SK-N-SH (cell line): ENCODE results near the gene PADI4. TPM values are rescaled to one million over a fixed set of nuclear protein-coding genes. Genes with fewer than 3 reads are reported as not detected.

ENCODE experiments used
- CTCF ChIA-PET: fragments of 300-600, 350-600 bp; formaldehyde crosslinking; extraction: SDS; loops from one replicate; lab custom pipeline; 2021; lab: Yijun Ruan, JAX
- POLR2A ChIA-PET: fragments of 350-600 bp; sonication (Branson Sonifier 250); formaldehyde crosslinking; extraction: SDS; loops from one replicate; lab custom pipeline; 2020; ENCODE audit warnings: antibody characterized with exemption, inconsistent platforms; lab: Yijun Ruan, JAX
- DNase-seq: peaks from one replicate; pipeline ENCODE4 v3.0.0; 2012
- H2AFZ ChIP-seq: fragments of 200-600 bp; sonication (generic); 2 replicates; pipeline ENCODE4 v1.8.1; 2016; ENCODE audit warnings: antibody characterized with exemption, mild to moderate bottlenecking, low read depth
- H3F3A ChIP-seq: fragments of 200-600 bp; sonication (generic); replicated peaks from 2 replicates; pipeline ENCODE3; 2016; ENCODE audit warnings: antibody characterized with exemption, mild to moderate bottlenecking; ENCODE audit not compliant: insufficient read depth
- H3K27ac ChIP-seq, 2 experiments: fragments of 200-500 bp in 1 of 2; fragments of 200-600 bp in 1 of 2; sonication (Bioruptor generic) in 1 of 2; sonication (generic), shearing (Covaris generic) in 1 of 2; 2 replicates each; pipeline versions ENCODE4 v1.5.1 to v1.6.1; 2014 to 2016; ENCODE audit warnings: low read depth in 2 of 2, inconsistent platforms in 1 of 2, low read length in 1 of 2, mild to moderate bottlenecking in 1 of 2, mixed read lengths in 1 of 2
- H3K27me3 ChIP-seq: fragments of 200-600 bp; sonication (generic), shearing (Covaris generic); 2 replicates; pipeline ENCODE4 v1.6.1; 2016; ENCODE audit warnings: mixed run types; ENCODE audit not compliant: insufficient read depth
- H3K36me3 ChIP-seq, 2 experiments: fragments of 200-500 bp in 1 of 2; fragments of 200-600 bp in 1 of 2; sonication (Bioruptor generic) in 1 of 2; sonication (generic) in 1 of 2; replicated peaks in 1 of 2; 2 replicates each; pipeline versions ENCODE3 to v1.5.1; 2014 to 2016; ENCODE audit warnings: low read length in 1 of 2, mild to moderate bottlenecking in 1 of 2; ENCODE audit not compliant: insufficient read depth in 2 of 2, control insufficient read depth in 1 of 2
- H3K4me1 ChIP-seq, 2 experiments: fragments of 200-500 bp in 1 of 2; fragments of 200-600 bp in 1 of 2; sonication (Bioruptor generic) in 1 of 2; sonication (generic), shearing (Covaris generic) in 1 of 2; 2 replicates each; pipeline versions ENCODE4 v1.5.1 to v1.6.1; 2014 to 2016; ENCODE audit warnings: low read depth in 1 of 2, low read length in 1 of 2, mixed run types in 1 of 2; ENCODE audit not compliant: insufficient read depth in 2 of 2, control insufficient read depth in 1 of 2
- H3K4me2 ChIP-seq: fragments of 200-600 bp; sonication (generic), shearing (Covaris generic); 2 replicates; pipeline ENCODE4 v1.6.1; 2017; ENCODE audit warnings: mixed run types
- H3K4me3 ChIP-seq, 2 experiments: fragments of 200-500 bp in 1 of 2; fragments of 200-600 bp in 1 of 2; sonication (Bioruptor generic) in 1 of 2; sonication (generic), shearing (Covaris generic) in 1 of 2; 2 replicates each; pipeline versions ENCODE4 v1.5.1 to v1.8.1; 2014 to 2016; ENCODE audit warnings: low read depth in 2 of 2, inconsistent platforms in 1 of 2, low read length in 1 of 2, mild to moderate bottlenecking in 1 of 2, mixed read lengths in 1 of 2, moderate library complexity in 1 of 2
- H3K79me2 ChIP-seq: fragments of 200-600 bp; sonication (generic); 2 replicates; pipeline ENCODE4 v1.8.1; 2017; ENCODE audit warnings: mild to moderate bottlenecking; ENCODE audit not compliant: insufficient read depth
- H3K9ac ChIP-seq: fragments of 200-600 bp; sonication (generic); 2 replicates; pipeline ENCODE4 v1.6.1; 2017; ENCODE audit warnings: mixed run types
- H3K9me2 ChIP-seq: fragments of 200-600 bp; sonication (generic); 2 replicates; pipeline ENCODE4 v1.6.1; 2017; ENCODE audit warnings: mixed run types
- H3K9me3 ChIP-seq: fragments of 200-600 bp; sonication (generic); 2 replicates; pipeline ENCODE4 v1.6.1; 2017; ENCODE audit warnings: mixed run types, mild to moderate bottlenecking, moderate library complexity
- H4K20me1 ChIP-seq: fragments of 200-600 bp; sonication (generic); 2 replicates; pipeline ENCODE4 v1.6.1; 2017; ENCODE audit warnings: mild to moderate bottlenecking, mixed run types; ENCODE audit not compliant: insufficient read depth
- EP300 ChIP-seq, 2 experiments: IDR thresholded peaks; 2 replicates each; pipeline versions ENCODE4 v1.4.0 to v1.6.1; 2012; ENCODE audit warnings: borderline replicate concordance in 1 of 2, low read depth in 1 of 2, low read length in 1 of 2
- FOXM1 ChIP-seq: IDR thresholded peaks from 2 replicates; pipeline ENCODE4 v1.4.0; 2012; ENCODE audit warnings: low read depth, mild to moderate bottlenecking
- GATA2 ChIP-seq: sonication (generic); formaldehyde crosslinking; IDR thresholded peaks from 2 replicates; pipeline ENCODE4 v1.5.0; 2020; ENCODE audit warnings: mild to moderate bottlenecking, missing genetic modification reagents
- MEF2A ChIP-seq: IDR thresholded peaks from 2 replicates; pipeline ENCODE4 v1.4.0; 2012; ENCODE audit warnings: low read depth, borderline replicate concordance
- MXI1 ChIP-seq: IDR thresholded peaks from 2 replicates; pipeline ENCODE4 v1.6.1; 2012; ENCODE audit warnings: mild to moderate bottlenecking, low read depth, low read length, improper control_type of control experiment
- NRF1 ChIP-seq: IDR thresholded peaks from 2 replicates; pipeline ENCODE4 v1.6.1; 2012; ENCODE audit warnings: low read depth, mild to moderate bottlenecking, low read length
- RXRA ChIP-seq: IDR thresholded peaks from 2 replicates; pipeline ENCODE4 v1.4.0; 2012; ENCODE audit warnings: low read depth, mild to moderate bottlenecking, borderline replicate concordance
- SIN3A ChIP-seq: IDR thresholded peaks from 2 replicates; pipeline ENCODE4 v1.6.1; 2012; ENCODE audit warnings: low read depth, mild to moderate bottlenecking, low read length, moderate library complexity, borderline replicate concordance
- TCF12 ChIP-seq: IDR thresholded peaks from 2 replicates; pipeline ENCODE4 v1.4.0; 2012
- YY1 ChIP-seq: IDR thresholded peaks from 2 replicates; pipeline ENCODE4 v1.4.0; 2012; ENCODE audit warnings: low read depth, mild to moderate bottlenecking
- WGBS: methylation state at CpG from one replicate; pipeline ENCODE4 v1.1.6; 2017; ENCODE audit warnings: low lambda C conversion rate; 5-methylcytosine and 5-hydroxymethylcytosine counted together
- polyA plus RNA-seq, 3 experiments: library from polyadenylated mRNA; depleted of rRNA; stranded (reverse); fragments of >200 nt; gene quantifications; 2 replicates each; pipeline ENCODE4 v1.2.3, GENCODE V29; 2012
- TF ChIP-seq, protein P1 (sequence below): IDR thresholded peaks from 2 replicates; pipeline ENCODE4 v1.4.0; 2012; ENCODE audit warnings: low read depth, borderline replicate concordance
- TF ChIP-seq, protein P2 (sequence below): IDR thresholded peaks from 2 replicates; pipeline ENCODE4 v1.6.1; 2012; ENCODE audit warnings: mild to moderate bottlenecking, low read depth, low read length, moderate library complexity
- TF ChIP-seq, protein P3 (sequence below): fragments of 150-350 bp; IDR thresholded peaks from 2 replicates; pipeline ENCODE4 v1.6.1; 2017; ENCODE audit warnings: antibody characterized with exemption, low read length, low read depth, borderline replicate concordance
- TF ChIP-seq, protein P4 (sequence below): IDR thresholded peaks from 2 replicates; pipeline ENCODE4 v1.4.0; 2012; ENCODE audit warnings: low read depth
- TF ChIP-seq, protein P5 (sequence below): IDR thresholded peaks from 2 replicates; pipeline ENCODE4; 2012
- TF ChIP-seq, protein P6 (sequence below): IDR thresholded peaks from 2 replicates; pipeline ENCODE4 v1.4.0; 2012; ENCODE audit warnings: low read depth, borderline replicate concordance
- TF ChIP-seq, protein P7 (sequence below): fragments of 200-600 bp; sonication (generic); IDR thresholded peaks from 2 replicates; pipeline ENCODE4 v1.6.1; 2017; ENCODE audit warnings: antibody characterized with exemption, mild to moderate bottlenecking, moderate library complexity
- TF ChIP-seq, protein P8 (sequence below): fragments of 150-350 bp; IDR thresholded peaks from 2 replicates; pipeline ENCODE4 v1.6.1; 2016; ENCODE audit warnings: mild to moderate bottlenecking, low read depth, low read length

PADI4 gene
- polyA plus RNA-seq, 1 of the 3 experiments (the other 2 are of a cell fraction) = not detected

DNA sequence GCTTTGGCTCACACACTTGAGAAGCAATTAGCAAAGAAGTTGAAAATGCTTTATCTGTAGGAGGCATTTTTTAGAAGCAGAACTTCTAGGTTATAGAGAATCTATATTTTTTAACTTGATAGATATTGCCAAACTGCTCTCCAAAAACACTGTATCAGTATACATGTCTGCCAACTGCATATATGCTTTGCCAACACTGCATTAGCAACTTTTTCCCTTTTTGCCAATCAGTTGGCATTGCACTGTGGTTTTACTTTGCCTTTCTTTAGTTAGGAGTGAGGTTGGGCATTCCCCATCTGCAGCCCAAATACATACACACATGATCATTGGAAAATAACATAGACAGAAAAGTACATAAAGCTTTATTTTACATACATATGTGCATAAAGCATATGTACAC is 44.1 kb upstream of the PADI4 start (continued):
- TF ChIP-seq, protein P1, sequence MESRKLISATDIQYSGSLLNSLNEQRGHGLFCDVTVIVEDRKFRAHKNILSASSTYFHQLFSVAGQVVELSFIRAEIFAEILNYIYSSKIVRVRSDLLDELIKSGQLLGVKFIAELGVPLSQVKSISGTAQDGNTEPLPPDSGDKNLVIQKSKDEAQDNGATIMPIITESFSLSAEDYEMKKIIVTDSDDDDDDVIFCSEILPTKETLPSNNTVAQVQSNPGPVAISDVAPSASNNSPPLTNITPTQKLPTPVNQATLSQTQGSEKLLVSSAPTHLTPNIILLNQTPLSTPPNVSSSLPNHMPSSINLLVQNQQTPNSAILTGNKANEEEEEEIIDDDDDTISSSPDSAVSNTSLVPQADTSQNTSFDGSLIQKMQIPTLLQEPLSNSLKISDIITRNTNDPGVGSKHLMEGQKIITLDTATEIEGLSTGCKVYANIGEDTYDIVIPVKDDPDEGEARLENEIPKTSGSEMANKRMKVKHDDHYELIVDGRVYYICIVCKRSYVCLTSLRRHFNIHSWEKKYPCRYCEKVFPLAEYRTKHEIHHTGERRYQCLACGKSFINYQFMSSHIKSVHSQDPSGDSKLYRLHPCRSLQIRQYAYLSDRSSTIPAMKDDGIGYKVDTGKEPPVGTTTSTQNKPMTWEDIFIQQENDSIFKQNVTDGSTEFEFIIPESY = no peak
- TF ChIP-seq YY1 (no peak), TCF12 (no peak), MXI1 (no peak)

DNA sequence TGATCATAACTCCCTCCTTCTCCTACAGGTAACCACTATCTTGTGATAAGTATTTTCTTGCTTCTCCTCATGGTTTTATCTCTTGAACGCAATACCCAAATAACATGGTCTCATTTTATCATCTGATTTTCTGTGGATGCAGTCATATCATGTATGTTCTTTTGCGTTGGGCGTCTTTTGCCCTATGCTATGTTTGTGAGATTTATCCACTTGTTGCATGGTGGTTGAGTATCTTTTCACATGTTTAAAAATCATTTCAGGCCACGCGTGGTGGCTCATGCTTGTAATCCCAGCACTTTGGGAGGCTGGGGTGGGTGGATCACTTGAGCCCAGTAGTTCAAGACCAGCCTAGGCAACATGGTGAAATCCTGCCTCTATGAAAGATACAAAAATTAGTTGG is 43.5 kb upstream of the PADI4 start:
- POLR2A ChIA-PET = no interaction called here

More for the DNA sequence above, 43.5 kb upstream of the PADI4 start:
- Histone ChIP-seq H3K9ac (no peak overlapping the region), H3K36me3 (no peaks in the 10 kb centered on the region), H3K9me3 (no peaks in the 10 kb centered on the region), H4K20me1 (no peaks in the 10 kb centered on the region), H3F3A (no peaks in the 10 kb centered on the region), H3K4me1 (no peaks in the 10 kb centered on the region; a peak in 1 of 4 replicates), H3K79me2 (no peaks in the 10 kb centered on the region), H3K27ac (no peak overlapping the region), H3K4me2 (no peak overlapping the region), H2AFZ (no peak overlapping the region), H3K4me3 (no peak overlapping the region), H3K9me2 (no peaks in the 10 kb centered on the region), H3K27me3 (no peaks in the 10 kb centered on the region)
- TF ChIP-seq, protein P2, sequence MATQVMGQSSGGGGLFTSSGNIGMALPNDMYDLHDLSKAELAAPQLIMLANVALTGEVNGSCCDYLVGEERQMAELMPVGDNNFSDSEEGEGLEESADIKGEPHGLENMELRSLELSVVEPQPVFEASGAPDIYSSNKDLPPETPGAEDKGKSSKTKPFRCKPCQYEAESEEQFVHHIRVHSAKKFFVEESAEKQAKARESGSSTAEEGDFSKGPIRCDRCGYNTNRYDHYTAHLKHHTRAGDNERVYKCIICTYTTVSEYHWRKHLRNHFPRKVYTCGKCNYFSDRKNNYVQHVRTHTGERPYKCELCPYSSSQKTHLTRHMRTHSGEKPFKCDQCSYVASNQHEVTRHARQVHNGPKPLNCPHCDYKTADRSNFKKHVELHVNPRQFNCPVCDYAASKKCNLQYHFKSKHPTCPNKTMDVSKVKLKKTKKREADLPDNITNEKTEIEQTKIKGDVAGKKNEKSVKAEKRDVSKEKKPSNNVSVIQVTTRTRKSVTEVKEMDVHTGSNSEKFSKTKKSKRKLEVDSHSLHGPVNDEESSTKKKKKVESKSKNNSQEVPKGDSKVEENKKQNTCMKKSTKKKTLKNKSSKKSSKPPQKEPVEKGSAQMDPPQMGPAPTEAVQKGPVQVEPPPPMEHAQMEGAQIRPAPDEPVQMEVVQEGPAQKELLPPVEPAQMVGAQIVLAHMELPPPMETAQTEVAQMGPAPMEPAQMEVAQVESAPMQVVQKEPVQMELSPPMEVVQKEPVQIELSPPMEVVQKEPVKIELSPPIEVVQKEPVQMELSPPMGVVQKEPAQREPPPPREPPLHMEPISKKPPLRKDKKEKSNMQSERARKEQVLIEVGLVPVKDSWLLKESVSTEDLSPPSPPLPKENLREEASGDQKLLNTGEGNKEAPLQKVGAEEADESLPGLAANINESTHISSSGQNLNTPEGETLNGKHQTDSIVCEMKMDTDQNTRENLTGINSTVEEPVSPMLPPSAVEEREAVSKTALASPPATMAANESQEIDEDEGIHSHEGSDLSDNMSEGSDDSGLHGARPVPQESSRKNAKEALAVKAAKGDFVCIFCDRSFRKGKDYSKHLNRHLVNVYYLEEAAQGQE = no peak
- TF ChIP-seq, protein P3, sequence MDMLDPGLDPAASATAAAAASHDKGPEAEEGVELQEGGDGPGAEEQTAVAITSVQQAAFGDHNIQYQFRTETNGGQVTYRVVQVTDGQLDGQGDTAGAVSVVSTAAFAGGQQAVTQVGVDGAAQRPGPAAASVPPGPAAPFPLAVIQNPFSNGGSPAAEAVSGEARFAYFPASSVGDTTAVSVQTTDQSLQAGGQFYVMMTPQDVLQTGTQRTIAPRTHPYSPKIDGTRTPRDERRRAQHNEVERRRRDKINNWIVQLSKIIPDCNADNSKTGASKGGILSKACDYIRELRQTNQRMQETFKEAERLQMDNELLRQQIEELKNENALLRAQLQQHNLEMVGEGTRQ = no peak
- TF ChIP-seq RXRA (no peak), MEF2A (no peak), EP300 (IDR thresholded peaks at IDR 0.05; ENCODE audit: borderline replicate concordance in 1 of 2, low read depth in 1 of 2, low read length in 1 of 2) (no peak), YY1 (no peak), NRF1 (no peak), GATA2 (CRISPR knock-in tag) (no peak), SIN3A (no peak), FOXM1 (no peak)
- TF ChIP-seq, protein P4, sequence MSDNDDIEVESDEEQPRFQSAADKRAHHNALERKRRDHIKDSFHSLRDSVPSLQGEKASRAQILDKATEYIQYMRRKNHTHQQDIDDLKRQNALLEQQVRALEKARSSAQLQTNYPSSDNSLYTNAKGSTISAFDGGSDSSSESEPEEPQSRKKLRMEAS = no peak
- TF ChIP-seq, protein P5, sequence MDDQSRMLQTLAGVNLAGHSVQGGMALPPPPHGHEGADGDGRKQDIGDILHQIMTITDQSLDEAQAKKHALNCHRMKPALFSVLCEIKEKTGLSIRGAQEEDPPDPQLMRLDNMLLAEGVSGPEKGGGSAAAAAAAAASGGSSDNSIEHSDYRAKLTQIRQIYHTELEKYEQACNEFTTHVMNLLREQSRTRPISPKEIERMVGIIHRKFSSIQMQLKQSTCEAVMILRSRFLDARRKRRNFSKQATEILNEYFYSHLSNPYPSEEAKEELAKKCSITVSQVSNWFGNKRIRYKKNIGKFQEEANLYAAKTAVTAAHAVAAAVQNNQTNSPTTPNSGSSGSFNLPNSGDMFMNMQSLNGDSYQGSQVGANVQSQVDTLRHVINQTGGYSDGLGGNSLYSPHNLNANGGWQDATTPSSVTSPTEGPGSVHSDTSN = no peak
- TF ChIP-seq, protein P6, sequence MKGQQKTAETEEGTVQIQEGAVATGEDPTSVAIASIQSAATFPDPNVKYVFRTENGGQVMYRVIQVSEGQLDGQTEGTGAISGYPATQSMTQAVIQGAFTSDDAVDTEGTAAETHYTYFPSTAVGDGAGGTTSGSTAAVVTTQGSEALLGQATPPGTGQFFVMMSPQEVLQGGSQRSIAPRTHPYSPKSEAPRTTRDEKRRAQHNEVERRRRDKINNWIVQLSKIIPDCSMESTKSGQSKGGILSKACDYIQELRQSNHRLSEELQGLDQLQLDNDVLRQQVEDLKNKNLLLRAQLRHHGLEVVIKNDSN = no peak
- TF ChIP-seq, protein P7, sequence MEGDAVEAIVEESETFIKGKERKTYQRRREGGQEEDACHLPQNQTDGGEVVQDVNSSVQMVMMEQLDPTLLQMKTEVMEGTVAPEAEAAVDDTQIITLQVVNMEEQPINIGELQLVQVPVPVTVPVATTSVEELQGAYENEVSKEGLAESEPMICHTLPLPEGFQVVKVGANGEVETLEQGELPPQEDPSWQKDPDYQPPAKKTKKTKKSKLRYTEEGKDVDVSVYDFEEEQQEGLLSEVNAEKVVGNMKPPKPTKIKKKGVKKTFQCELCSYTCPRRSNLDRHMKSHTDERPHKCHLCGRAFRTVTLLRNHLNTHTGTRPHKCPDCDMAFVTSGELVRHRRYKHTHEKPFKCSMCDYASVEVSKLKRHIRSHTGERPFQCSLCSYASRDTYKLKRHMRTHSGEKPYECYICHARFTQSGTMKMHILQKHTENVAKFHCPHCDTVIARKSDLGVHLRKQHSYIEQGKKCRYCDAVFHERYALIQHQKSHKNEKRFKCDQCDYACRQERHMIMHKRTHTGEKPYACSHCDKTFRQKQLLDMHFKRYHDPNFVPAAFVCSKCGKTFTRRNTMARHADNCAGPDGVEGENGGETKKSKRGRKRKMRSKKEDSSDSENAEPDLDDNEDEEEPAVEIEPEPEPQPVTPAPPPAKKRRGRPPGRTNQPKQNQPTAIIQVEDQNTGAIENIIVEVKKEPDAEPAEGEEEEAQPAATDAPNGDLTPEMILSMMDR = no peak
- TF ChIP-seq, protein P8, sequence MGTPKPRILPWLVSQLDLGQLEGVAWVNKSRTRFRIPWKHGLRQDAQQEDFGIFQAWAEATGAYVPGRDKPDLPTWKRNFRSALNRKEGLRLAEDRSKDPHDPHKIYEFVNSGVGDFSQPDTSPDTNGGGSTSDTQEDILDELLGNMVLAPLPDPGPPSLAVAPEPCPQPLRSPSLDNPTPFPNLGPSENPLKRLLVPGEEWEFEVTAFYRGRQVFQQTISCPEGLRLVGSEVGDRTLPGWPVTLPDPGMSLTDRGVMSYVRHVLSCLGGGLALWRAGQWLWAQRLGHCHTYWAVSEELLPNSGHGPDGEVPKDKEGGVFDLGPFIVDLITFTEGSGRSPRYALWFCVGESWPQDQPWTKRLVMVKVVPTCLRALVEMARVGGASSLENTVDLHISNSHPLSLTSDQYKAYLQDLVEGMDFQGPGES = no peak
- DNase-seq = no peak
- WGBS = 81% methylated on average over 5 of the region's 5 CpGs
- CTCF ChIA-PET = interaction anchor here (0.9 to 1.0 kb wide), 2 partner anchors 19 to 72 kb away, joined by 3 to 4 read pairs; no protein-coding TSS in a partner anchor
